ENCODE data around the gene SERPINA6.
A peak's percentile ranks its signal among the peaks of the same experiment; 100 is the strongest.
"Not testable (repeated sequence)": the region's sequence is repeated elsewhere in the genome, so short reads cannot be mapped to it uniquely, and the experiment has no call there.

SERPINA6 gene

GRCh38 chr14:94322648-94323570, at the start of gene SERPINA6:
TSS of gene SERPINA6 (minus strand) at chr14:94323336. CDS start at chr14:94314648, 8,688 bp downstream.
- DNase-seq (ENCODE audit: low spot score) = no peak

- peak; percentile 48 for DNase-seq (ENCODE audit: low spot score)
Measured at GRCh38 chr14:94372021-94372605, 49.0 kb upstream of the SERPINA6 start.

GRCh38 chr14:94370524-94370910, 47.4 kb upstream of the SERPINA6 start:
- no peak for DNase-seq (ENCODE audit: low spot score)

DNA sequence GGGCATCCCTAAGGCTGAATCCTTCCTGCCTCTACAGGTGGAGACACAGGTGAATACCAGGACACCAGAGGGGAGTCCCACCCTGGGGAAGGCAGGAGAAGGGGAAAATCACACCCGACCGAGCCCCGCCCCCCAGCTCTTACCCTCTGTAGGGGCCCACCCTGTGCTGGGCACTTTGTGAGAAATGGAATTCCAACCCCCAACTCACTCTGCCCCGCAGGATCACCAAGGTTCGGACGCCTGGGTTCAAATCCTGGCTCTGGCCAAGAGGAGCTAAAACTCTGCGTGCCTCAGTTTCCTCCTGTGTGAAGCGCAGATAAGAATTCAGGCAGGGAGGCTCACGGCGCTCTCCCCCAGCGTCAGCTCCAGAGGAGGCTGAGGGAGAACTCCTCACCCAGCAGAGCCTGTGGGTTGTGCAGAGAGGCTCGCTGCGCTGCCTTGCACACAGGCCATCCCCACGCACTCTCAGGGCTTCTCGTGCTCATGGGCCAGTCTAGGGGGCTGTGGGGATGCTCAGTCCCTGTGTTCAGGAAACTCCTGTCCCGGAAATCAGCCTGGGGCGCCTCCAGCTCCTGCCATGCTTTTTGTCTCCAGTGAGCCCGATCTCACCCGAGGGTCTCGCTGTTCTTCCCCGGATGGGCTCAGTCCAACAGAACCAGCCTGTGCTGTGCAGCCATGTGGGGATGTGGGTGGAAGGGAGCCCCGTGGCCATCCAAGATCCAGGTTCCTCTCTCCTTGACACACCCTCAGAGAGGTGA, 46.8 kb upstream of the SERPINA6 start:
- DNase-seq (ENCODE audit: low spot score) = not testable (repeated sequence)

GRCh38 chr14:94368956-94369355, 45.8 kb upstream of the SERPINA6 start:
- DNase-seq (ENCODE audit: low spot score) = no peak

GRCh38 chr14:94368243-94368590, 45.1 kb upstream of the SERPINA6 start:
- DNase-seq (ENCODE audit: low spot score) = no peak

DNA sequence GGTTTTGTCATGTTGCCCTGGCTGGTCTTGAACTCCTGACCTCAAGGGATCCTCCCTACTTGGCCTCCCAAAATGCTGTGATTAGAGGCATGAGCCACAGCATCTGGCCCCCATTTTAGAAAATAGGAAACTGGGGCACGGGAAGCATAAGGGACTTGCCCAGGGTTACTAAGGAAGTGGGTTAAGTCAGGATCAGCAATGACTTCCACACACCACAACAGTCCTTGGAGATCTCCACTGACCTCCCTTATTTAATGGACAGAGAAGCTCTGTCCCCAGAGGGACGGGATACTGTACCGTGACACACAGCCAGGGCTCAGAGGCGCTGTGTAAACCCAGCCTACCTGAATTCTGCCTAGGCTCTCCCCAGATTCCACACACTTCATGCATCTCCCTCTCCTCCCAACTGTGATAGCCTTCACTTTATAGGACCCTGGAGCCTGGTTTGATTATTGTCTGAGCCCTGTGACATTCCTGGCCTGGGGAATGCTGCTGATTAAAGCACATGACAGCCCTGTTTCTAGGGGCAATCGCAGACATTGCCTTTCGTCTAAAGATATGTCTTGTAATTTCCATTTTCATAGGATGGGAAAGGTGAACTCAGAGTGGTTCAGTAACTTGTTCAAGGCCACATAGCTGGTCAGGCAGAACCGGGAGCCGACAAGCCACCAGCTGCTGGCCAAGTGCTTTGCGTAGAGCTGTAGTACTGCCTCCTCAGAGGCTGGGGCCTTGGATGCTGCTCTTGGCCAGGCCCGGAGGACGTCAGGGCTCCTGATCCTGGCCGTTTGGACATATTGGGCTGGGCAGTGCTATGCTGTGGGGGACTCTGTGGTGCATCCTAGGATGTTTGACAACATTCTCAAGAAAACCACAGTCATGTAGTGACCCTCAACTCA, 44.5 kb upstream of the SERPINA6 start:
- no peak for DNase-seq (ENCODE audit: low spot score)

- no peak for DNase-seq (ENCODE audit: low spot score)
Measured at GRCh38 chr14:94366146-94366915, 43.2 kb upstream of the SERPINA6 start, which contains the start of gene SERPINA2. TSS of gene SERPINA2 (minus strand) at chr14:94366698.

DNA sequence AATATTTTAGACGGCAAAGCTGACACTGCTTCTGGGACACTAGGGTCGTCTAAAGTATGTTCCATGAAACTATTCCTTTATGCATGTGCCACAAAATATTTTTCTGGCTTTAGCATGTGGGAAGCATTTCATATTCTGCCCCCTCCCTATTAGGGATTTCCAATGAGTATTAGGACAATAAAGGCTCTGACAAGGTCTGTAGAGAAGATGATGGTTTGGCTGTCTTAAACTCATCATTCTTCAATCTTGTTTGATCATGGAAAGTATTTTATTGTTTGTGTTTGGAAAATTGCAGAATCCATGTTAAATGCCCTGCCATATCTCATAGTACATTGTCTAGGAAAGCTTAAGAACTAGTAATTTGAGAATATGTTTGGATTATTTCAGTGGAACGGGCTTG, 42.5 kb upstream of the SERPINA6 start:
- DNase-seq (ENCODE audit: low spot score) = no peak

DNA sequence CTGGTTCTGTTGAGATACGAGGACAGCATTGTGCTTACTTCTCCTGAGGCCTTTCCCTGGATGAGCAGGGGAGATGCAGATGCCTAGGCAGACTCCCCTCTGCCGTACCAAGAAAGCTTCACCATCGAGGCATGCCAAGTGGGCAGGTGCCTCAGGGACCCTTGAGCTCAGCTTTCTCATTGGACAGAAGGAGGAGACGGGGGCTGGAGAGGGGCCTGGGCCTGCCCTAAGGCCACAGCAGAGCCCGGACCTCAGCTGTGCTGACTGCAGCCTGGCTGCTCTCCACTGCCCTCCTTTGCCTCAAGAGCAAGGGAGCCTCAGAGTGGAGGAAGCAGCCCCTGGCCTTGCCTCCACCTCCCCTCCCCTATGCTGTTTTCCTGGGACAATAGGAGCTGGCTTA, 41.8 kb upstream of the SERPINA6 start:
- DNase-seq (ENCODE audit: low spot score) = no peak

- DNase-seq (ENCODE audit: low spot score) = no peak
Measured at GRCh38 chr14:94364037-94364436, 40.9 kb upstream of the SERPINA6 start.

DNA sequence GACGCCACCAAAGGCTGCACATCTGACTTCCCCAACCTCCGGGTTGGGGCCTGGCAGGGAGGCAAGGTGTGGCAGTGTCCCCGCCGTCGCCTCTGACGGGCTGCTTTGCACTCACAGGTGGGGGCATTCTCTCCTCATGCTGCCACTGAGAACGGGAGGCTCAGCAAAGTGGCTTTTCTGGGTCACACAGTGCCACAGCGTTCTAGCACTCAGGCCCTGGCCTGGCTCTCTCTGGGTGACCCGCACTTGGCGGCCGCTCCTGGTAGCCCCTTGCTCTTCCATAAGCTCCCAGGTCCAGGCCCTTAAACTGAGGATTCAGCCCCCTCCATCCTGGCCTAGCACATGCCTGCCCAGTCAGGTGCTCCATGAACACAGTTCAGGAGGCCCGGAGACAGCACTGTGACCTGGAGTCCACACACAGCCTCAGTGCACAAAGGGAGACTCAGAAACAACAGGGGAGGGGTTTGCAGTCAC, 40.1 kb upstream of the SERPINA6 start:
- no peak for DNase-seq (ENCODE audit: low spot score)

DNA sequence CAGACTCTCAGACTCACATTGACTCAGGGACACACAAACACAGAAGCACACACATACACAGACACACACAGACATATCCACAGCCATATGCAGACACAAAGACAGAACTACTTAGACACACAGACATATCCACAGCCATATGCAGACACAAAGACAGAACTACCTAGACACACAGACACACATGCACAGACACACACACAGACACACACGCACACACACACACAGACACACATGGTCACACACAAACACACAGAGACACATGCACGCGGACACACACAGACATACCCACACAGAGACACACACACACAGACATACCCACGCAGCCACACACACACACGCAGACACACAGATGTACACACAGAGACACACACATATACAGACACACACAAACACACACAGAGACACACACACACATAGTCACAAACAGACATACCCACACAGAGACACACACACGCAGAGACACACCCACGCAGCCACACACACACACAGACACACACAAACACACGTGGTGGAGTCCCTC, 39.5 kb upstream of the SERPINA6 start:
- DNase-seq (ENCODE audit: low spot score) = no peak

DNA sequence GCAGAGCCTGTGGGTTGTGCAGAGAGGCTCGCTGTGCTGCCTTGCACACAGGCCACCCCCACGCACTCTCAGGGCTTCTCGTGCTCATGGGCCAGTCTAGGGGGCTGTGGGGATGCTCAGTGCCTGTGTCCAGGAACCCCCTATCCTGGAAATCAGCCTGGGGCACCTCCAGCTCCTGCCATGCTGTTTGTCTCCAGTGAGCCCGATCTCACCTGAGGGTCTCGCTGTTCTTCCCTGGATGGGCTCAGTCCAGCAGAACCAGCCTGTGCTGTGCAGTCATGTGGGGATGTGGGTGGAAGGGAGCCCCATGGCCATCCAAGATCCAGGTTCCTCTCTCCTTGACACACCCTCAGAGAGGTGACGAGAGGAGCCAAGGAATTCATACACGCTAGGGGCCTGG, 38.5 kb upstream of the SERPINA6 start:
- DNase-seq (ENCODE audit: low spot score) = no peak

- no peak for DNase-seq (ENCODE audit: low spot score)
Measured at GRCh38 chr14:94360945-94361565, 37.9 kb upstream of the SERPINA6 start.

GRCh38 chr14:94357166-94357565, 34.0 kb upstream of the SERPINA6 start:
- no peak for DNase-seq (ENCODE audit: low spot score)

- DNase-seq (ENCODE audit: low spot score) = no peak
Measured at GRCh38 chr14:94356379-94357056, 33.4 kb upstream of the SERPINA6 start.

GRCh38 chr14:94355191-94355794, 32.2 kb upstream of the SERPINA6 start:
- DNase-seq (ENCODE audit: low spot score) = peak; percentile 49

GRCh38 chr14:94354638-94355185, 31.6 kb upstream of the SERPINA6 start:
- no peak for DNase-seq (ENCODE audit: low spot score)

Data from iPS-NIHi11 (cell line).